Upper lobe of left lung (tissue), 4 donors: ENCODE data around the gene GTF3A.

Source experiments
- POLR2A ChIP-seq, 4 donors: fragments of 450-650 bp; IDR thresholded peaks; one replicate each; pipeline ENCODE4 v1.5.1; 2016 to 2017; ENCODE audit warnings: antibody characterized with exemption in 4 of 4, mild to moderate bottlenecking in 2 of 4
- POLR2AphosphoS5 ChIP-seq, 2 donors: sonication (generic); formaldehyde crosslinking; IDR thresholded peaks; one replicate each; pipeline ENCODE4 v1.5.1; 2017; ENCODE audit warnings: antibody characterized with exemption in 2 of 2
- TF ChIP-seq, protein P1 (sequence below), 6 experiments: fragments of 450-650 bp in 4 of 6; fragments of 200-600 bp in 2 of 6; sonication (generic) in 2 of 6; IDR thresholded peaks; one replicate each; pipeline ENCODE4 v1.5.1; 2016 to 2019; ENCODE audit warnings: antibody characterized with exemption in 6 of 6

- TF ChIP-seq, protein P1, sequence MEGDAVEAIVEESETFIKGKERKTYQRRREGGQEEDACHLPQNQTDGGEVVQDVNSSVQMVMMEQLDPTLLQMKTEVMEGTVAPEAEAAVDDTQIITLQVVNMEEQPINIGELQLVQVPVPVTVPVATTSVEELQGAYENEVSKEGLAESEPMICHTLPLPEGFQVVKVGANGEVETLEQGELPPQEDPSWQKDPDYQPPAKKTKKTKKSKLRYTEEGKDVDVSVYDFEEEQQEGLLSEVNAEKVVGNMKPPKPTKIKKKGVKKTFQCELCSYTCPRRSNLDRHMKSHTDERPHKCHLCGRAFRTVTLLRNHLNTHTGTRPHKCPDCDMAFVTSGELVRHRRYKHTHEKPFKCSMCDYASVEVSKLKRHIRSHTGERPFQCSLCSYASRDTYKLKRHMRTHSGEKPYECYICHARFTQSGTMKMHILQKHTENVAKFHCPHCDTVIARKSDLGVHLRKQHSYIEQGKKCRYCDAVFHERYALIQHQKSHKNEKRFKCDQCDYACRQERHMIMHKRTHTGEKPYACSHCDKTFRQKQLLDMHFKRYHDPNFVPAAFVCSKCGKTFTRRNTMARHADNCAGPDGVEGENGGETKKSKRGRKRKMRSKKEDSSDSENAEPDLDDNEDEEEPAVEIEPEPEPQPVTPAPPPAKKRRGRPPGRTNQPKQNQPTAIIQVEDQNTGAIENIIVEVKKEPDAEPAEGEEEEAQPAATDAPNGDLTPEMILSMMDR (IDR thresholded peaks at IDR 0.05) = no peak
- no peak for TF ChIP-seq POLR2AphosphoS5 (IDR thresholded peaks at IDR 0.05)
- TF ChIP-seq POLR2A (IDR thresholded peaks at IDR 0.05) = no peak
Observed at GRCh38 chr13:27437126-27437525, 12.7 kb downstream of the GTF3A start.
